Renal pelvis (tissue), 4 donors: ENCODE results near the gene PRDM15. TPM values are rescaled to one million over a fixed set of nuclear protein-coding genes. Genes with fewer than 3 reads are reported as not detected.

Experiments
- DNase-seq: peaks from one replicate; pipeline ENCODE4 v3.0.0-alpha.2; 2013
- polyA plus RNA-seq, 3 donors: library from polyadenylated mRNA; unstranded; fragments of 120-200 nt; gene quantifications; one replicate each; pipeline ENCODE4 v1.2.1, GENCODE V29; 2013; ENCODE audit not compliant: insufficient read length in 3 of 3

The PRDM15 gene
- polyA plus RNA-seq, 3 donors: 6.8 to 8.1 (median 7.8) TPM

DNA sequence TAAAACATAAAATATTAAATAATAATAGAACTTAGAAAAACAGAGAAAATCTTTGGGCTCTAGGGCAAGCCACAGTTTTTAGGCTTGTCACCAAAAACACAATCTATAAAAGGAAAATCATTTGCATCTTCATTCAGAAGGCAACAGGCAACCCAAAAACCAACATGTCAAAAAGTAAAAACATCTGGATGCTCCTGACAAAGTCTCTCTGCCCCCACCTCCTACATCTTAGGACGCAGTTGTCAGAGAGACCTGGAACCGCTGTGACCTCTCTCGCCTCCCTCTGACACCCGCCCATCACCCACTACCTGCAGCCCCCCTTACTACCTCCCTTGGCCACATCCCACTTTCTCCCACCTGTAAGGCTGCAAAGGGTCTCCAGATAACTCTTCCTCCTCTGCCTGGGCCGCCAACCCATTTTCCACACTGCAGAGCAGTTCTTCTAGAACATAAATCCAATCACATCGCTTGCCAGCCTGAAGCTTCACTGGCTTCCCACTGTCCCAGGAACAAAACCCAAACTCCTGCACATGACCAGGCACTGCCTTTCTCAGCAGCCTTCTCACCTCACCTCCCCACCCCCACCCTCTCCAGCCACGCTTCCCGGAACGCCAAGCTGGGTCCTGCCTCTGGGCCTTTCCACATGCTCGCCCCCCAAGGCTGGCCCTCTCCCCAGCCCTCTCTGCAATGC, 14.7 kb downstream of the PRDM15 start:
- DNase-seq: no peak

DNA sequence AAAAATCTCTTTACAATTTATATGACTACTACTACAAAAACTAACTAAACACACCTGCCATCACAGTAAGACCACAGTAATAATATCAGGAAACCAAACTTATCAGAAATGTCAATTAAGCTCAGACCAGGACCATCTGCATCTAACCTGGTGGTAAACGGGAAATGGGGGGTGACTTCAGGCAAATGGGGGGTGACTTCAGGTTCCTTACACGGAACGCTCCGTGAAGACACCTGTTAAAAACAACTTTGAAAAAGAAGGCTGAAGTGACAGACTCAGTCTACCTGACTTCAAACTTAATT, 15.8 kb downstream of the PRDM15 start:
- DNase-seq: no peak

DNA sequence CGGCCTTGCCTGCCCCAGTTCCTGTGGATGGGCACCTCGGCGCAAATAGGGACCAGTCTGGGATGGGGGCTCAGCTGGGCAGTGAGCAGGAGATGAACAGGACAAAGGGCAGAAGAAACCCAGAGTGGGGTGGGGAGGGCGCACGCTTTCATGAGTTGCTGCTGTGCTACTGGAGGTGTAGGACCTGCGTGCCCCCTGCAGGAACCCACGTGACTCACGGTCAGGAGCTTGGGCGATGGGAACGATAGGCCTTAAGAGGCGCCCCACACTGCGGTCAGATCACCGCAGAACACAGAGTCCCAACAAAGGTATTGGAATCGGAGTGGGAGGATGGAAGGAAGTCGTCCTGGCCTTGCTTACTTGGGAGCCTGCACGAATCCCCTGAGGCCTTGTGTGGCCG, 17.2 kb downstream of the PRDM15 start:
- DNase-seq: no peak

GRCh38 chr21:41861255-41861654, 17.9 kb downstream of the PRDM15 start:
- DNase-seq: no peak

GRCh38 chr21:41859297-41859980, 19.7 kb downstream of the PRDM15 start:
- no peak for DNase-seq

- no peak for DNase-seq
Observed at GRCh38 chr21:41858466-41859296, 20.5 kb downstream of the PRDM15 start.

DNA sequence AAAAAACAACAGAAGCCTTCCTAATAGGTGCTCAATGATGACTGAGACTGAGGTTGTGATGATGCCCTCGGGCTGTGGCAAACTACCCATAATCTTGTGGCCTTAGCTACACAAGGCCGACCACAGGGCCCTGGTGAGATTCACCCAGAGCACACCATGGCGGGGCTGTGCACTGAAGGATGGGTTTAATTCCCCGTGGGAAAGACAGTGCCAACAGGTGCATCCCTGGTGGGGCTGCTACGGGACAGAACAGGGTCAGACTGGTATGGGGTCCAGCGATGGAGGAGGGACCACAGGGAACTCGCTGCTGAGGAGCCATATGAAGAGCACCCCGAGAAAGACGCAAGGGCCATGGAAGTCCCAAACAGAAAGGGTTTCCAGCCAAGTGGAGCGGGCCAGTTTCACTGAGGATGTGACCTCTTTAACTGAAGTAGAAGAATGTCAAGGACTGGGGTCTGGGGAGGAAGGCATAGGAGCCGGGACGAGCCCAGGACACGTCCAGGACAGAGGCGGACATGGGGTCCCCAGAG, 21.3 kb downstream of the PRDM15 start:
- DNase-seq: no peak

DNA sequence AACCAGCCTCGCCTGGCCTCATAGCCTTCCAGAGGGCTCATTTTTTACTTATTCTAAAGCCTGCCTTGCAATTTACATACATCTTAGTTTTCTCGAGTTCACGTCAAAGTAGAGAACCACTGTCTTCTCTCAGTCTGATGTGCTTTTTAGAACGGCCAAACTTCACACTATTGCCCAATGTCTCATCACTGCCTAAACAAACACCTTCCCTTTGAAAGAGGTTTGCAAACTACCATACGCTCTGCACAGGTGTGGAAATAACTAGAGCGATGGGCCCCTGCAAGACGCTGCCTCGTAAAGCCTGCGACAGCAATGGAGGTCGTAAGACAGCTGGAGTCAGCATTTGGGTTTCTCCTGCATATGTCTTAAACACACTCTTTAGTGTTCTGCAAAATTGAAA, 22.6 kb downstream of the PRDM15 start:
- no peak for DNase-seq

DNA sequence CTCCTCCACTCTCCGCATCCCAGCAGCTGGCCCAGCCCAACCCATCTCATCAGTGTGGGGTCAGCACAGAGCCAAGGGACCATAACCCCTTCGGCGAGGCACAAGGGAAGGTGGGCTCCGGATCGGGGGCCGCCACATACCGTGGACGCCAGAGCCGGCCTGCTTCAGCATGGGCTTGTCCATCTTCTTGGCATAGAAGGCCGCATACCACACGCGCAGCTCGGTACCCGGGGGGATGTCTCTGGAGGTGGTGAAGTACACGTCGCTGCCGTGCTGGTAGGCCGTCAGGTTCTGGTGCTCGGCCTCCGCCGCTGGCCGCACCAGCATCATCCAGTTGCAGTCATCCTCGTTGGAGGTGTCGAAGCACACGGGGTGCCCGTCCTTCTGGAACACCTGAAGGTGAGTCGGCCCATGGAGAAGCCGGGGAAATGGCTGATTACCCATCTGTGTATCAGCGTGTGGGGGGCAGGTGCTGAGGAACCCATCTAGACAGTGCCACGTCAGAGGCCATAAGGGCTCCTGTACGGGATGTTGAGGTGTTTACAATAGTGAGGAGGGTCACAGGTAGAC, 24.6 kb downstream of the PRDM15 start:
- no peak for DNase-seq

DNA sequence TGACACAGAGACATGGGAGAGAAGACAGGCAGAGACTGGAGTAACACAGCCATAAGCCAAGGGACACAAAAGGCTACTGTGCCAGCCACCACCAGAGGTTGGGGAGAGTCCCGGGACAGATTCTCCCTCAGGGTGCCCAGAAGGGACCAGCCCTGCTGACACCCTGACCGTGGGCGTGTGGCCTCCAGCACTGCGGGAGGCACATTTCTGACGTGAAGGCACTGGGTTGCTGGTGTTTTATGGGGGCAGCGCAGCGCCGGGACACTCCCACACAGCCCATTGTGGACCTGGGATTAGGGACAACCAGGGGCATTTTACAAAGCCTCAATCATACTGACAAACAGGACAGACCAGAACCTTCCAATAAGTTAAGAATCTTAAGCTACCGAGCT, 26.2 kb downstream of the PRDM15 start:
- no peak for DNase-seq

DNA sequence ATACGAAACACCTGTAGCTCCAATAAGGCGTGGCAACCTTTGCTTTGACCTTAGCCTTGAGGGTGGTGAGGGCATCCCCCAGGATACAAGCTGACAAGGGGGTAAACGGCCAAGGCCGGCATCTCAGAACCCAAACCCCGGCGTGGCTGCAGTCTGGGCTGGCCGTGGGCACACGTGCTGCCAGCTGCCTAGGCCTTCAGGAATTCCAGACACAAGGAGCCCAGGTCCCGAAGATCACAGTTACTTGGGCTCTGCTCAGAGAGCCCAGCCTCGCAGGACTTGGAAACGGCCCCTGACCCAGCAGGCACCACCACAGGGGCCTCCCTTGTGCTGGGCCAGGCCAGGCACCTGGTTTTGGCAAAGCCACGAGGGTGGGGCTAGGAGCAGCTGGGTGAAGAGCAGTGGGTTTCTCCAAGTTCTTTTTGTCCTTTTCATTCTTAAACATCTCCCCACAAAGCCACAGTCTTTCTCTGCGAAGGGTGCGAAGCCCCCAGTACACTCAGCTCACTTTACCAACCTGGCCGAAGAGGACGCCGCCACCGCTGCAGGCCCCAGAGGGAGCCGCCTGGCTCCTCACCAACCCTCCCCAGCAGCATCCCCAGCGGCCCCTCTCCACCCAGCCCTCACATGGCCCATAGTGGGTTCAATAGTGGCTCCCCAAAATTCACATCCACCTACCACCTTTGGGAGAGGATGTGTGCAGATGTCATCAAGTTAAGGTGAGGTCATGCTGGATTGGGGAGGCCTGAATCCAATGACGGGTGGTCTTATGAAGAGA, 26.8 kb downstream of the PRDM15 start:
- no peak for DNase-seq

- no peak for DNase-seq
Observed at GRCh38 chr21:41851090-41851790, 27.9 kb downstream of the PRDM15 start.

DNA sequence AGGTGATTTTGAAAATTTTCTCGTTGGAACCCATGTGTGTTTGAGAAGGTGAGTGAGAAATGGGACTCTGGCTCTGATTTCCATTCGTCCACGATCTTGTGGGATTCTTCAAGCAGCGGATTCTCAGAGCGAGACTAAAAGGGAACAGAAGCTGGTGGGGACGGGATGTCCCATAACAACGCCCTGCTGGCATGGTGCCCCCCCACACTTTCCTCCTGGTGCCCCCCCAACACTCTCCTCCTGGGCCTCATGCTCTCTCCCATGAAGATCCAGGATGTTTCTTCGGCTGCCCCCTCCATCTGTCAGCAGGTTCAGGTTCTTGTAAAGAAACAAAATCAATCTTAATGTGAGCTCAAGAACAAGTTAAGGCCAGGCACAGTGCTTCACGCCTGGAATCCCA, 29.1 kb downstream of the PRDM15 start:
- DNase-seq: no peak

DNA sequence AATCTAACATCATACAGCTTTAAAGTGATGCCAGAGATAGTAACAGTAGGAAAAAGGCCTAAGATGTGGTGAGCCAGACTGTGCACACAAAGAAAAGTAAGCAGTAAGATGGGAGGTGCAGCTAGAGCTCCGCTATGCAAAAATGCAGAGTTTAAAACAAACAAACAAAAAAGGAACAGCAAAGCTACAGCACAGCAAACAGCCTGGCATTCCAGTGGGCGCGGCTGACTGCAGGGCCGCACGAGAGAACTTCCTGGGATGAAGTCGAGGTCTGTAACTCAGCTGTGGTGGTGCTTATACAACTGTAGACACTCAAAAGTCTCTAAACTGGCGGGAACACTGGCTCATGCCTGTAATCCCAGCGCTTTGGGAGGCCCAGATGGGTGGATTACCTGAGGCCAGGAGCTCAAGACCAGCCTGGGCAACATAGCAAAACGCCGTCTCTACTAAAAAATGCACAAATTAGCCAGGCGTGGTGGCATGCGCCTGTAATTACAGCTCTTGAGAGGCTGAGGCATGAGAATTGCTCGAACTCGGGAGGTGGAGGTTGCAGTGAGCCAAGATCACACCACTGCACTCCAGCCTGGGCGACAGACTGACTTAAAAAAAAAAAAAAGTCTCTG, 30.1 kb downstream of the PRDM15 start:
- DNase-seq: no peak

- no peak for DNase-seq
Observed at GRCh38 chr21:41848533-41848932, 30.6 kb downstream of the PRDM15 start.

DNA sequence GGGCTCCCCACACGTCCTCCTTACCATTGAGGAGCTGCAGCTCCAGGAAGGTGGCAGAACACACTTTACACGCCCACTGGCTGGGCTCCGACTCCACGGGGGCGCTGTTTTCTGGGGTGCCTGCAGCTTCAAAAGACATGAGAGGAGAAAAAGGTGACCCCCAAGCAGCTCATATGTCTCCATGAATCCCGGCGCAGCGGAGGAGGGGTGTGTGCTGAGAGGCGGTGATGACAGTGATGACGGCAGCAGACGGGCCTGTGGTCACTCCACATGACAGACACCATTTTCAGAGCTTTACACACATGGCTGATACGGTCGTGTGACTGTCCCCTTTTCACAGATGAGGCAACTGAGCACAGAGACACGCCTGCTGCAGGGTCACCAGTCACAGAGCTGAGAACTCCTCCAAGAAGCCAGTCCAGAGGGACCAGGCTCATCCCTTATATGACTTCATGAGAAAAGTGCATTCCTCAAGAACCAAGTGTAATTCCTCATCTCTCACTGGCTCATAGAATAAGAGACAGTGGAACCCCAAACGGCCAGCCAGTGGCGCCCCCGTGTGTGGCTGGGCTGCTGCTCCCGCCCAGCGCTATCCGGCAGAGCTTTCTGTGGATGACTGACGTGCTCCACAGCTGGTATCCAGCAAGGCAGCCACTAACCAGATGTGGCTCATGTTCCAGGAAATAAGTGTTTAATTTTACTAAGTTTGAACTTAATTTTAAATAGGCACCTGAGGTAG, 31.9 kb downstream of the PRDM15 start:
- DNase-seq: no peak

GRCh38 chr21:41846536-41846935, 32.6 kb downstream of the PRDM15 start:
- no peak for DNase-seq

DNA sequence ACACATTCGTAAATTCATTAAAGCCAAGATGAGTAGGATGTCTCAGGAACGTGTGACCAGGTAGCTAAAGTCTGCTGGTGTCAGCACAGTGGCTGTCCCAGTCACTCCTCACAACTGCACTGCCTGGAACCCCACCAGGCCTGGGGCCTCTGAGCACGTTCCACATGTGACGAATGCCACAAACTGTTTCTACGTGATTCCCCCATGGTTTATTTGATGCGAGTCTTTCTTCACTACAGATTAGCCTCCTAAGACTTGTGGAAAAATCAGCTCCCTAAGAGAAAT, 33.2 kb downstream of the PRDM15 start:
- DNase-seq: no peak

GRCh38 chr21:41845310-41846032, 33.7 kb downstream of the PRDM15 start:
- DNase-seq: no peak
